ENCODE results near the gene OR10D3. TPM values are rescaled to one million over a fixed set of nuclear protein-coding genes. Genes with fewer than 3 reads are reported as not detected.

Gene OR10D3
- total and polyA plus RNA-seq, 2 of the 8 experiments (the other 6 are each of a cell fraction or from before 2014, with no cell fraction given), result not detected

- TF ChIP-seq CHD7 (IDR thresholded peaks at IDR 0.05; ENCODE audit: insufficient replicate concordance, low read length), result no peak
These were observed 11.0 kb upstream of the OR10D3 start (continued) for GRCh38 chr11:124172101-124172500.
